ENCODE data around the gene ALDH1L1.

Gene ALDH1L1

DNA sequence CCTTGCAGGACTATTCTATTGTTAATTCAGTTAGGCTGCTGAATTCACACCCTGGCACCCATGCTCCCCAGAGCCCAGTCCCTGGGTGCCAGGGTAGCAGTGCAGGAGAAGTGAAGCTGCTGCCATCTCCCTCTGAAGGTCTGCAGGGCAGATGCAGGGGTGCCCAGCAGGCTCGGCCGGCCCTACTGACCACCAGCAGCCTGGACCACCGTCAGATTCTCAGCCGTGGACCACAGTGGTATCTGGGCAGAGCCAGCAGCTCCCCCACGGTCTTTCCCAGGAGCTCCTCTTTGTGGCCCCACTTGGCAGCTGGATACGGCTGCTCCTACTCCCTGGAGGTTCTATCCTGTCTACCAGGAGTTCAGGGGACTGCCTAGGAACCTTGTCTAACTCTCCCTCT is 46.8 kb downstream of the ALDH1L1 start:
- DNase-seq (ENCODE audit: low read depth): no peak

GRCh38 chr3:126132751-126133511 is 47.5 kb downstream of the ALDH1L1 start:
- DNase-seq (ENCODE audit: low read depth): no peak

- DNase-seq (ENCODE audit: low read depth): no peak
Observed at GRCh38 chr3:126131881-126132750, 48.3 kb downstream of the ALDH1L1 start.

- no peak for DNase-seq (ENCODE audit: low read depth)
Observed at GRCh38 chr3:126130981-126131745, 49.2 kb downstream of the ALDH1L1 start.

- DNase-seq (ENCODE audit: low read depth): no peak
Observed at GRCh38 chr3:126130081-126130855, 50.1 kb downstream of the ALDH1L1 start.

DNA sequence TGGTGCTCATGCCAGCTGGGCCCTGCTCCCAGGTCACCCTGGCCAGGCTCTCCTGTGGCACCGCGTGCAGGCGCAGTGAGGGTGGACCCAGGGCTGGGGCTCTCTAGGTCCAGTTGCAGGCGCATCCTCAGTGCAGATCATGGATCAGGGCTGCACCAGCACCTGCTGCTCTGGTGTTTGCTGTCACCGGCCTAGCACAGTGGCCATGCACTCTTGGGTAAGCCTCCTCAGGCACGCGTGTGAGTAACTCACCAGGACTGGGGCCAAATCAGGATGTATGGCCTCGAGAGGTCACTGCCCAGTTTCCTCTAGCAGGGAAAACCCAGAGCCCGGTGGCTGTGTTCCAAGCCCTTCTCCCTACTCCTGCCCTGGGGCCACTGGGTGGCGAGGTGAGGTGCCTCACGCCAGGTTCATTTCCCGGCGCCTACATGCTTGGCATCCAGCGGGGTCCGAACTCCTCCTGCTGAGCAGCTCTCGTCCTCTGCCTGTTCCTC is 50.9 kb downstream of the ALDH1L1 start:
- no peak for DNase-seq (ENCODE audit: low read depth)

- DNase-seq (ENCODE audit: low read depth): no peak
Observed at GRCh38 chr3:126128504-126129397, 51.6 kb downstream of the ALDH1L1 start.

GRCh38 chr3:126127904-126128303 is 52.5 kb downstream of the ALDH1L1 start:
- DNase-seq (ENCODE audit: low read depth): no peak

GRCh38 chr3:126127452-126127851 is 52.9 kb downstream of the ALDH1L1 start:
- no peak for DNase-seq (ENCODE audit: low read depth)

DNA sequence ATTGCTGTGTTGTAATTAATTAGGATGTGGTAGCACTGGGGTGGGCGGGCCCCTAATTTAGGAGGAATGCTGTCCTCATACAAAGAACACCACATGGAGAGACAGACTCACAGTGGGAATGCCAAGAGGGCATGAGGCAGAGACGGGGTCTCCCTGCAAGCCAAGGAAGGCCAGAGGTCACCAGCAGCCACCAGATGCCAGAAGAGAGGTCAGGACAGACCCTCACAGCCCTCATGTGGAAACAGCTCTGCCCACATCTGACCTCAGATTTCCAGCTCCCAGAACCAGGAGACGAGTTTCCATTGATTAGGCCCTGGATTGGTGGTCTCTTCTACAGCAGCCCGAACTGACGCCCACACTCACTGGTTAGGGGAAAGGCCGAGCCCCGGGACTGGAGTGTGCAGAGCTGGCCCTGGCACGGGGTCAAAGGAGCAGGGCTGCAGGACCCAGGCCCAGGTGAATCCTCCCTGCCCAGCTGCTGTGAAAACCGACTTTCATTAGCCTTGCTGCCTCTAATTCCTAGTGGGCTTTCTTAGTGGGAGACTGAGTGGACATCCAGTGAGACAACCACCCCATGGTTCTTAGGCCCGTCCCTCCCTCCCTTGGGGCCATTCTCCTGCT is 53.5 kb downstream of the ALDH1L1 start:
- no peak for DNase-seq (ENCODE audit: low read depth)

DNA sequence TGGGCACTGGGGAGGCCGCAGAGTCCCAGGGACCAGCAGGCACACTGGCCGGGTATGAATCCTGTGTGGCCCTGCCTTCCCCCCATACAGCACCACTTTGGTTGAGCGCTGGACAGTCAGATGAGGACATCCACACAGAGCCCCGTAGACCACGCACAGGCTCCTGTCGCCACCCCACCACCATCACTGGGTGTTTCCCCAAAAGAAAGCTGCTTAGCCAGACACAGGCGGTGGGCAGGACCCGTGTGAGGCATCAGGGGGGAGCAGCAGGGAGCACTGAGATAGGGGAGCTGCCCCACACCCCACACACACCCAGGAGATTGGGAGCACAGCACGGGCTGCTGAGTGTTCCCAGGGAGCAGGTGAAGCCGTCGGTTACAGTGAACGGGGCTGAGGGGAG is 54.1 kb downstream of the ALDH1L1 start:
- DNase-seq (ENCODE audit: low read depth): no peak

- no peak for DNase-seq (ENCODE audit: low read depth)
Observed at GRCh38 chr3:126125781-126126251, 54.6 kb downstream of the ALDH1L1 start.

GRCh38 chr3:126125341-126125740 is 55.0 kb downstream of the ALDH1L1 start:
- DNase-seq (ENCODE audit: low read depth): no peak

- no peak for DNase-seq (ENCODE audit: low read depth)
Observed at GRCh38 chr3:126124896-126125295, 55.5 kb downstream of the ALDH1L1 start.

DNA sequence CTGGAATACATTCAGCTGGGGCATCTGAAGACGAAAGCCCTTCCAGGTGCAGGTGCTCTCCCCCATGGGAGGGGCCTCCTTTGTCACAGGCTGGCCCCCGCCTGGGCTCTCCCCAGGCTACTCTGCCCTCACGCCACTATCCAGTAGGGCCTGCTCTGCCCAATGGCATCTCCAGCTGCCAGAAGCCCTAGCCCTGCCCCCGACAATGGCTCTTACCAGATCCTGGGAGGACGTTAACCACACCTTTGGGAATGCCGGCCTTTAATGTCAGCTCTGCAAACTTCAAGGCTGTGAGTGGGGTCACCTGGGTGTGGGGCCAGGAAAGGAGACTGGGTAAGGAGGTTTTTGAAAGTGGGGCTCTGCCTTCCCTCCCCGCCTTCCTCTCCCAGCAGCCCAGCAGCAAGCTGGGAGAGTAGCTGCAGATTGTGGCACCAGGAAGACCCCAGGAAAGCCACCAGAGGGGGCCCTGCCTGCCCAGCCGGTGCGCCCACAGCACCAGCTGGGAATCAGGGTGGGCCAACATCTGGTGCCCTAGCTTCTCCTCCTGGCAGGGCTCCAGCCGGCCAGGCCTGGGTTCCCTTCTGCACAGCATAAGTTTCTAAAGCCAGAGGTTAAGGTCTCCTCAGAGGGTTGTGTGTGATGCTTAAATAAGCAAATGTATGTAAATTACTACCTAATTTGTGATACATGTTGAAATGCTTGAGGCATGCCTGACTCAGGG is 56.1 kb downstream of the ALDH1L1 start:
- no peak for DNase-seq (ENCODE audit: low read depth)

DNA sequence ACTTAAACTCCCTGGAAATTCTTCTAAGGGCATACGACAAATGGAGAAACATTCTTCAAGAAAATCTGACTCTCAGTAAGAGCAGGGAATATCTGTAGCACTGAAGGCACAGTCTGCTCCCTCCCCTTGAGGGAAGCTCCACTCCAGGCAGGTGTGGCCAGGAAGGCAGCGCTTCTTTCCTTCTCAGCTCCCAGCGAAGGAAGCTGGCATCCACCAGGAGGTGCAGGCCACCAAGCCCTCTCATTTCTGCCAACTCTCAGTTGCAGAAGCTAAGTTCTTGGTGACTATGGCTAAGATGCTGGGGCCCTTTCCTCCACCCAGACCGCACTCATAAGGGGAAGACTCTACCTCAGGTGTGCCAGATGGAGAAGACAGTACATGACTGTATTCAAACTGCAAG is 58.8 kb downstream of the ALDH1L1 start:
- no peak for DNase-seq (ENCODE audit: low read depth)

DNA sequence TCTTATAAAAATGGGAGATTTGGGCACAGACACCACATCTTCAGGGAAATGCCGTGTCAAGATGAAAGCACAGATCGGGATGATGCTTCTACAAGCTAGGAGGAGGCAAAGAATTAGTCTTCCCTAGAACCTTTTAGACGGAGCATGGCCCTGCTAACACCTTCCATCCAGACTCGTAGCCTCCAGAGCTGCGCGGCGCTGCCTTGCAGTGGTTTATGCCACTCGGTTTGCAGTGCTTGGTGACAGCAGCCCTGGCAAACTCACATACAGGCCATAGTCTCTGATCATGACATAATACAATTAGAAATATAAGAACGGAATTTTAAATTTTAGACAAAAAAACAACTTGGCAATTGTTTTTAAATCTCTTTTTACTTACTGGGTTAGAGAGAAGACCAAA is 59.3 kb downstream of the ALDH1L1 start:
- DNase-seq (ENCODE audit: low read depth): no peak

GRCh38 chr3:126119976-126120375 is 60.4 kb downstream of the ALDH1L1 start:
- DNase-seq (ENCODE audit: low read depth): no peak

- no peak for DNase-seq (ENCODE audit: low read depth)
Observed at GRCh38 chr3:126119008-126119675, 61.2 kb downstream of the ALDH1L1 start.
